SU-DHL-6 (cell line): Measurements from ENCODE around the gene VWA3A.

Source experiments
- H2AFZ ChIP-seq: fragments of 200-600 bp; sonication (generic); 2 replicates; pipeline ENCODE4 v1.6.1; 2014; ENCODE audit warnings: low read depth, mild to moderate bottlenecking, moderate library complexity, mixed read lengths, antibody characterized with exemption, low read length; ENCODE audit not compliant: severe bottlenecking
- H3F3A ChIP-seq: fragments of 200-600 bp; shearing (Covaris generic); 2 replicates; pipeline ENCODE4 v1.6.0; 2016; ENCODE audit warnings: antibody characterized with exemption, mild to moderate bottlenecking; ENCODE audit not compliant: insufficient read depth
- H3K27ac ChIP-seq: fragments of 200-600 bp; sonication (generic); 2 replicates; pipeline ENCODE4 v1.5.1; 2016; ENCODE audit warnings: low read depth, mild to moderate bottlenecking, low read length, moderate library complexity, mixed read lengths
- H3K27me3 ChIP-seq: fragments of 200-600 bp; sonication (generic), shearing (Covaris generic); 2 replicates; pipeline ENCODE4 v1.6.0; 2014; ENCODE audit warnings: mild to moderate bottlenecking, low read length
- H3K36me3 ChIP-seq: fragments of 200-600 bp; sonication (generic); 2 replicates; pipeline ENCODE4 v1.6.1; 2014; ENCODE audit warnings: mild to moderate bottlenecking, low read length, mixed read lengths
- H3K4me2 ChIP-seq: fragments of 300-600, 200-600 bp; shearing (Covaris generic), sonication (generic); 2 replicates; pipeline ENCODE4 v1.6.0; 2014; ENCODE audit warnings: low read length, low read depth, mild to moderate bottlenecking; ENCODE audit not compliant: poor library complexity, severe bottlenecking
- H3K4me3 ChIP-seq: fragments of 200-600 bp; sonication (generic); 2 replicates; pipeline ENCODE4 v1.5.1; 2014; ENCODE audit warnings: antibody characterized with exemption, low read length, mild to moderate bottlenecking, mixed read lengths; ENCODE audit not compliant: insufficient read depth, poor library complexity, severe bottlenecking
- H3K79me2 ChIP-seq: fragments of 200-600 bp; sonication (generic); 2 replicates; pipeline ENCODE4 v1.6.1; 2014; ENCODE audit warnings: mild to moderate bottlenecking, low read length, moderate library complexity; ENCODE audit not compliant: insufficient read depth
- H3K9ac ChIP-seq: fragments of 200-600 bp; sonication (generic); 2 replicates; pipeline ENCODE4 v1.7.0; 2014; ENCODE audit warnings: mild to moderate bottlenecking, low read length
- H3K9me2 ChIP-seq: fragments of 200-600 bp; sonication (generic); replicated peaks from 2 replicates; pipeline ENCODE4 v1.6.1; 2014; ENCODE audit warnings: low read length; ENCODE audit not compliant: insufficient read depth
- H3K9me3 ChIP-seq: fragments of 200-600 bp; sonication (generic); 2 replicates; pipeline ENCODE4 v1.6.1; 2014; ENCODE audit warnings: low read length, mixed read lengths; ENCODE audit not compliant: insufficient read depth
- H4K20me1 ChIP-seq: fragments of 200-600 bp; sonication (generic); 2 replicates; pipeline ENCODE4 v1.6.1; 2014; ENCODE audit warnings: low read depth, mild to moderate bottlenecking, antibody characterized with exemption, low read length, moderate library complexity, mixed read lengths
- EZH2phosphoT487 ChIP-seq: fragments of 200-600 bp; sonication (generic), shearing (Covaris generic); conservative IDR thresholded peaks from 2 replicates; pipeline ENCODE4 v1.6.1; 2018; ENCODE audit warnings: mild to moderate bottlenecking, antibody characterized with exemption, low read length, moderate library complexity, mixed read lengths
- TF ChIP-seq, protein P1 (sequence below): fragments of 200-600 bp; sonication (generic); IDR thresholded peaks from one replicate; pipeline ENCODE4 v1.5.1; 2017; ENCODE audit warnings: antibody characterized with exemption, mild to moderate bottlenecking, low read length, moderate library complexity; ENCODE audit not compliant: insufficient read depth, poor library complexity, severe bottlenecking

VWA3A gene

DNA sequence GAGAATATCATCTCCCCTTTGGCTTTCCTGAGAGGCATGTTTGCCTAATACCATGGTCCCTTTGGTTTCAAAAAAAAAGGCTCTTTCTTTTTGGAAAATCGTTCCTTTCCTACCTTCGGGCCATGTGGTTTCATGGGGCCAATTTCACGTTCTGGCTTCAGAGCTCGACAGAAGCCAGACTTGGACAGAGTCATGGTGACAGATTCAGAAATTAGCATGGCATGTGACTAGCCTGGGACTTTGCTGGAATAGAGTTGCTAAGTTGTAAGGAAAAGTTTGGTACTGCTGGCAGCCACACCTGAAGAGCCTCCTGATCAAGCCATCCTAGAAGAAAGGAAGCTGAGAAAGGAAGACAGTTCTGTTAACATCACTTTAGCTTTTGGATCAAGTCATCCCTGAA, 2.4 kb upstream of the VWA3A start:
- no peaks in the 10 kb centered on the region for H3K9me2 ChIP-seq
- H3K27ac ChIP-seq = no peak overlapping the region
- no peak overlapping the region for H3K9ac ChIP-seq
- TF ChIP-seq EZH2phosphoT487 = no peak
- TF ChIP-seq, protein P1, sequence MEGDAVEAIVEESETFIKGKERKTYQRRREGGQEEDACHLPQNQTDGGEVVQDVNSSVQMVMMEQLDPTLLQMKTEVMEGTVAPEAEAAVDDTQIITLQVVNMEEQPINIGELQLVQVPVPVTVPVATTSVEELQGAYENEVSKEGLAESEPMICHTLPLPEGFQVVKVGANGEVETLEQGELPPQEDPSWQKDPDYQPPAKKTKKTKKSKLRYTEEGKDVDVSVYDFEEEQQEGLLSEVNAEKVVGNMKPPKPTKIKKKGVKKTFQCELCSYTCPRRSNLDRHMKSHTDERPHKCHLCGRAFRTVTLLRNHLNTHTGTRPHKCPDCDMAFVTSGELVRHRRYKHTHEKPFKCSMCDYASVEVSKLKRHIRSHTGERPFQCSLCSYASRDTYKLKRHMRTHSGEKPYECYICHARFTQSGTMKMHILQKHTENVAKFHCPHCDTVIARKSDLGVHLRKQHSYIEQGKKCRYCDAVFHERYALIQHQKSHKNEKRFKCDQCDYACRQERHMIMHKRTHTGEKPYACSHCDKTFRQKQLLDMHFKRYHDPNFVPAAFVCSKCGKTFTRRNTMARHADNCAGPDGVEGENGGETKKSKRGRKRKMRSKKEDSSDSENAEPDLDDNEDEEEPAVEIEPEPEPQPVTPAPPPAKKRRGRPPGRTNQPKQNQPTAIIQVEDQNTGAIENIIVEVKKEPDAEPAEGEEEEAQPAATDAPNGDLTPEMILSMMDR = no peak
- no peak overlapping the region for H3K4me2 ChIP-seq
- no peaks in the 10 kb centered on the region for H3K79me2 ChIP-seq
- H3K27me3 ChIP-seq = no peaks in the 10 kb centered on the region
- H3F3A ChIP-seq = no peaks in the 10 kb centered on the region
- no peaks in the 10 kb centered on the region for H3K36me3 ChIP-seq
- no peaks in the 10 kb centered on the region for H3K9me3 ChIP-seq
- no peak overlapping the region for H3K4me3 ChIP-seq
- H2AFZ ChIP-seq = no peak overlapping the region
- H4K20me1 ChIP-seq = no peaks in the 10 kb centered on the region

DNA sequence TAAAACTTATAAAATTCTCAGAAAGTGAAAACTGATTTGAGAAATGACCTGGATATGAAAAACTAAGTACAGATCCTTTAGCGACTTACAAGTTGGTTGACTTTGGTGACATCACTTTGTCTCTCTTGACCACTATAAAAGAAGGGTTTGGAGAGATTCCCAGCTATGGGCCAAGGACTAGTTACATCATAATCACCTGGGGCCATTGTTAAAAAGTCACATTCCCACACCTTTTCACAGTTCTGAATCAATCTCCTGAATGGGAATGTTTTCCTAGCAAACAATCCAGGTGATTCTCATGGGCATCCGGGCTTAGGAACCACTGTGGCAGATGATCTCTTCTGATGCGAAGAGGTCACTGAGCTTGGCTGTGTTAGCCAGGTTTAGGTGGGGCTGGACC, 620 bp upstream of the VWA3A start:
- Histone ChIP-seq H3K79me2 (no peaks in the 10 kb centered on the region), H3K27me3 (no peaks in the 10 kb centered on the region), H3K9me3 (no peaks in the 10 kb centered on the region), H3K9ac (no peak overlapping the region), H2AFZ (no peak overlapping the region), H4K20me1 (no peaks in the 10 kb centered on the region), H3K27ac (no peak overlapping the region), H3K4me2 (no peak overlapping the region), H3F3A (no peaks in the 10 kb centered on the region), H3K4me3 (no peak overlapping the region), H3K9me2 (no peaks in the 10 kb centered on the region), H3K36me3 (no peaks in the 10 kb centered on the region)
- TF ChIP-seq, protein P1 = no peak
- TF ChIP-seq EZH2phosphoT487 = no peak

DNA sequence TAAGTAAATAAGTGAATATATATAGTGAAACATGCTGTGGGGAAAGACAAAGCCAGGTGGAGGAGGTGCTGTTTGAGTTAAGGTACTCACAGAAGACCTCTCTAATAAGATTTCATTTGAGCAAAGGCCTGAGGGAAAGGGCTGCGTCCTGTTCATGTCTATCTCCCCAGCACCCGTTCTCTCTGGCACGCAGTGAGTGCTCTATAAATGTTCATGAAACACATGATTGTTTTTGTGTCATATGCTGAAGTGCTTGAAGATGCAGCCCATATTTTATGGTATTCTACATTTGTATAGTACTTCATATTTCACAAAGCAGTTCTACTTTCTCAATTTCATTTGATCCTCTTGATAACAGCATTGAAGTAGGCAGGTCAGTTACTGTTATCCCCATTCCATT, 990 bp downstream of the VWA3A start:
- no peak for TF ChIP-seq EZH2phosphoT487
- TF ChIP-seq, protein P1 = no peak

DNA sequence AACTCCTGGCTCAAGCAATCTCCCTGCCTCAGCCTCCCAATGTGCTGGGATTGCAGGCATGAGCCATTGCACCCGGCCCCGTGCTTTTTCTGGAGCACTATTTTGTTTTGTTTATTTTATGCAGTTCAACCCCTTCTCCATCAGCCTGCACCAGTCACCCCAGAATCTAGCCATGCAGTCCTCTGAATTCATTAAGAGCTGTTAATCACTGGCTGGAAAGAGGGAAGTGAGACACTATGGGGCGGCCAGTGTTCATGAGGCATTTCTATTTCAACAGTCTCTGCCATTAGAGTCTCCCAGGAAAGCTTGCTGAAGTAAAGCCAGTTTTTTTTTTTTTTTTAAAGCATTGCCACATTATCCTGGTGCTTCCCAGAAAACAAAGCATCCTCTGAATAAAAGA, 1.7 kb downstream of the VWA3A start:
- Histone ChIP-seq H3K36me3 (no peaks in the 10 kb centered on the region), H4K20me1 (no peaks in the 10 kb centered on the region), H3K9me3 (no peaks in the 10 kb centered on the region), H3K27me3 (no peaks in the 10 kb centered on the region), H3K9me2 (no peaks in the 10 kb centered on the region), H3K79me2 (no peaks in the 10 kb centered on the region), H3F3A (no peaks in the 10 kb centered on the region), H3K9ac (no peak overlapping the region), H3K27ac (no peak overlapping the region), H2AFZ (no peak overlapping the region), H3K4me3 (no peak overlapping the region), H3K4me2 (no peak overlapping the region)
- TF ChIP-seq, protein P1 = no peak
- TF ChIP-seq EZH2phosphoT487 = no peak

More for the DNA sequence above, 990 bp downstream of the VWA3A start:
- H3K79me2 ChIP-seq = no peaks in the 10 kb centered on the region
- no peaks in the 10 kb centered on the region for H3K9me2 ChIP-seq
- no peak overlapping the region for H2AFZ ChIP-seq
- no peaks in the 10 kb centered on the region for H4K20me1 ChIP-seq
- no peaks in the 10 kb centered on the region for H3K9me3 ChIP-seq
- H3K9ac ChIP-seq = no peak overlapping the region
- no peaks in the 10 kb centered on the region for H3F3A ChIP-seq
- no peak overlapping the region for H3K27ac ChIP-seq
- no peaks in the 10 kb centered on the region for H3K27me3 ChIP-seq
- no peak overlapping the region for H3K4me3 ChIP-seq
- no peaks in the 10 kb centered on the region for H3K36me3 ChIP-seq
- no peak overlapping the region for H3K4me2 ChIP-seq
